Measurements from ENCODE around the gene KRT78.
"Not testable (repeated sequence)": the region's sequence is repeated elsewhere in the genome, so short reads cannot be mapped to it uniquely, and the experiment has no call there.

Gene KRT78

GRCh38 chr12:52809166-52809565, 39.6 kb downstream of the KRT78 start:
- no peak for DNase-seq

- no peak for DNase-seq
Measured at GRCh38 chr12:52808573-52809160, 40.1 kb downstream of the KRT78 start.

DNA sequence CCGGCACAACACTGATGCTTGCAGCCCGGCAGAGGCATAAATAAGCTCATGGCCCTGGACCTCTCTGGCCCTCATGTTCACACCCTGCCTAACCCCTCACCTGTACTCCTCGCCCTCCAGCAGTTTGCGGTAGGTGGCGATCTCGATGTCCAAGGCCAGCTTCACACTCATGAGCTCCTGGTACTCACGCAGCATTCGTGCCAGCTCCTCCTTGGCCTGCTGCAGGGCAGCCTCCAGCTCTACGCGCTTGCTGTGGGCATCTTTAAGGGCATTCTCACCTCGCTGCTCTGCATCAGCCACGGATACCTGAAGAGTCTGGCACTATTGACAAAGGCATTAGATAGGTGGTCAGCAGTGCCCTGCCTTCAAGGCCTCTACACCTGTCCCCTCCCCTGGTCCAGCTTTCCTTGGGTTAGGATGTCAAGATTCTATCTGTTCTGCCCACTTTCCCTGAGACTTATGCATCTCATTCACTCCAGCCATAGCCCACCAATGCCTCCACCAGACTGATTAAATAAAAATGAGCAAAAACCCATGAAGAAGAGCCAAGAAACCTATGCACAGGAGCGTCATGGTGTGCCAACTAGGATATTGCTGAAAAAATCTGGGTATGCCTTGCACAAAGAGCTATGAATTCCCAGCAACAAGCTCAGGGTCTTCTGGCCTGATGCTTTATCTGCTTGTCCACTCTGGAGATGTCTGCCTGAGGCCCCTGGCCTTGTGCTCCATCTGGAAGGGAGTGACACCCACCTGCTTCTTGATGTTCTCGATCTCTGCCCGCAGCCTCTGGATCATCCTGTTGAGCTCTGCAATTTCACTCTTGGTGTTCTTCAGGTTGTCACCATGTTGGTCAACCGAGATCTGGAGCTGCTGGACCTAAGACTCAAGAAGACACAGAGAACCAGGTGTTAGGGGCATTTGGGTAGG, 41.0 kb downstream of the KRT78 start:
- DNase-seq = no peak

DNA sequence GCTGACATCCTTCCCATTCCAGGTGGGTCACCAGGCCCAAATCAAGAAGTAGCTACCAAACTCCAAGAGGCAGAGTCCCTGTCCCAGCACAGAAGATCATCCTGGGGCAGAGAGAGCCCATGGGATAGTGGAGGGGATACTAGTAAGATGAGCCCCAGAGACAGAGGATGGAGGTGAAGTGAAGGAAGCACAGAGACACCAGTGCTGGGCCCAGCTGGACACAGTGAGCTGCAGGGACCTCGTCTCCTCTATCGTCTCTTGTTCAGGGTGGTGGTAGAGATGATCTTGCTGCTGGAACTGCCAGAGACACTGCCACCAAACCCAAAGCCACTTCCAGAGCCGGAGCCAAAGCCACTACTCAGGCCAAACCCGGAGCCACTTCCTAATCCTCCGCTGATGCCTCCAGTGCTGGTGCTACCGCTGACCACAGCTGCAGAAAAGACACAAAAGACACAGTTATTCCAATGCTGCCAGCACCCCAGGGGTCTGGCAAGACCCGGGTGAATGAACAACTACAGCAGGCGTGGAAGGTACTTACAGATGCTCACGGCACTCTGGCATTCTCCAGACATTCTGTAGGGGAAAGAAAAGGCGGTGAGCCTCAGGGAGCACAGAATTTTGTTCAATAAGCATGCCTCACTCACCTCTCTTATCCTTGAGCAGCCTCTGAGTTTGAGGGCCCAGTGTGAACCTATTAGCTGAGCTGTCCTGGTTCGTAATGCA, 41.8 kb downstream of the KRT78 start:
- DNase-seq = no peak

- DNase-seq = no peak
Measured at GRCh38 chr12:52806169-52806811, 42.5 kb downstream of the KRT78 start.

- DNase-seq = no peak
Measured at GRCh38 chr12:52805739-52806138, 43.1 kb downstream of the KRT78 start.

DNA sequence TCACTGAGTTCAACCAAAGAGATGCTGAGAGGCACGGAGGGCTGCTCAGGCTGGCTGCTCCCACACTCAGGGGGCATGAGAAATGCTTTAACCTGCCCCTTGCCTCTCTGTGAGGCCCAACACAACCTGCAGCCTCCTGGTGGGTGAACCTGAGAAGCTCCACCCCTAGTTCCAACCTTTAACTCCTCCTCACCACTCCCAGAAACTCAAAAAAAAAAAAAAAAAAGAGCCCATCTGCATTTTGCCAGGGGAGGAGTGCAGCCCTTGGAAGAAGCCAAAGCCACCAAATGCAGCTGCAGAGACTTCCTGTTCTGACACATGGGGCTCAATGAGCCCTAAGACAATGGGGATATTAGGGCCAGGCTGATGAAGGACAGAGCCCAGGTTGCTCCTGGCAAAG, 43.8 kb downstream of the KRT78 start:
- no peak for DNase-seq

- no peak for DNase-seq
Measured at GRCh38 chr12:52802442-52802841, 46.4 kb downstream of the KRT78 start.

- no peak for DNase-seq
Measured at GRCh38 chr12:52801773-52802172, 47.0 kb downstream of the KRT78 start.

DNA sequence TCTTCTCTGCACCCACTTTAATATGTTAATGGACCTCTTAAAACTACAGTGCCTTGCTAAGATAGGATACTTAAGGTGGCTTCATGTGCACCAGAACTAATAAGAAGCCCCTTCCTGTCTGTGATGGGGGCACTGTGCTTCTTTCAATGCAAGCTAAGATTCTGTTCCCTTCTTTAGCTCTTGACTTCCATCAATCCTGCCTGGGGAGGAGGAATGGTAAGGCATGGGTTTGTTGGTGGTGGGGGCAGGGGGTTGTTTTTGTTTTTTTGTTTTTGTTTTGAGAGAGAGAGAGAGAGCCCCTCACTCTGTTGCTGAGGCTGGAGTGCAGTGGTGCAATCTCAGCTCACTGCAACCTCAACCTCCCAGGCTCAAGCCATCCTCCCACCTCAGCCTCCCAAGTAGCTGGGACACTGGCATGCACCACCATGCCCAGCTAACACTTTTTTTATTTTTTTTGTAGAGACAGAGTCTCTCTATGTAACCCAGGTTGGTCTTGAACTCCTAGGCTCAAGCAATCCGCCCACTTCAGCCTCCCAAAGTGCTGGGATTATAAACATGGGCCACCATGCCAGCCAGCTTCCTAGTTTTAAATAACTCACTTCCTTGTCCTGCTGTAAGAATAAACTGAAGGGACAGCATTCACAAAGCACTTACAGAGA, 48.4 kb downstream of the KRT78 start:
- no peak for DNase-seq

DNA sequence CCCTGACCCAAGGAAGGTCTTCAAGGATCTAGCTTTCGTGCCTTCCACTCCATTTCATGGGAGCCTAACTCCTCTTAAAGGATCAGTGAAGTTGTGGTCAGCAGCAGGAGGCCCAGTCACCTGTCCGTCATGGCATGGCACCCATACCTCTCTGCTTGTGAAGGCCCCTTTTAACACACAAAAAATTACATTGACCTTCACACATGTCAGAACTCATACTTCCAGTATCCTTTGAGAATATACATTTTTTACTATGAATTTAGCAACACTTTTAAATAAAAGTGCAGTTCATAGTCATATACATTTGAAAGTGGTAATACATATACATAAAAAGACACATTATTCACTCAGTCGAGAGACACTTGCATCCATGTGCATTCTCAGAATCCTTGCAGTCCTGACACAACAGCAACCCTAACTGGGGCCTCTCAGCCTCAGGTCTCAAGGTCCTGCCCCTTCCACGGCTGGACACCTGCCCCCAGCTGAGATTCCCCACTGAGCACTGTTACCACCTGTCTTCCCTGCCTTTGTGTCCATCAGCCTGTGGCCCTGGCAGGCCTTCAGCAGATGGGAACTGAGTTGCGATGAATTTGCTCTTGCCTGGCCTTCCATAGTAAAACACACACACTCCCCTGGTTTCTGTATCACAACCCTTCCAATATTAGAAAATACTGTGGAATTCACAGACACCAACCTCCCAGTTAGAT, 49.1 kb downstream of the KRT78 start:
- DNase-seq = no peak

GRCh38 chr12:52798671-52799504, 49.9 kb downstream of the KRT78 start:
- no peak for DNase-seq

- no peak for DNase-seq
Measured at GRCh38 chr12:52798003-52798670, 50.7 kb downstream of the KRT78 start.

DNA sequence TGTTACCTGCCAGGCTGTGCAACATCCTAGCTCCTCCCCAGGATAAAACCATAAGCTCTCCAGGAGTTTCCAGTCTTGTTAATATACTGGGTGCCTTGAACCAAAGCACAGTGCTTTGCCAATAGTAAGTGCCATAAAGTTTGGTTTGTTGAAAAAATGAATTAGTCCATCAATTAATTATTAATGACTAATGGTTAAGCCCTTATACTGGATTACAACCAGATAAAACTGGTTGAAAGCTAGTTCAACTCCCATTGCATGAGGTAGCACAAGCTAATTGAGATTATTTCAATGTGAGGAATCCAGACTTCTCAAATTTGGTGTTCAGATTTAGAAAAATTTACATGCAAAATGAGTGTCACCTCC, 51.3 kb downstream of the KRT78 start:
- DNase-seq = no peak

GRCh38 chr12:52796839-52797528, 51.8 kb downstream of the KRT78 start:
- no peak for DNase-seq

- DNase-seq = no peak
Measured at GRCh38 chr12:52796429-52796794, 52.4 kb downstream of the KRT78 start.

GRCh38 chr12:52795694-52796428, 52.9 kb downstream of the KRT78 start, which contains the start of gene KRT3:
KRT3 (minus strand) TSS chr12:52796117; CDS start chr12:52796042, 75 bp downstream.
- DNase-seq = no peak

GRCh38 chr12:52795332-52795674, 53.5 kb downstream of the KRT78 start:
- not testable (repeated sequence) for DNase-seq
